Right forelimb (tissue), 1 donor: ENCODE results near the gene PLAC1.
A peak's percentile ranks its signal among the peaks of the same experiment; 100 is the strongest.

ENCODE experiments used
- DNase-seq: peaks from one replicate; pipeline ENCODE4 v3.0.0-alpha.2; 2018

Gene PLAC1

GRCh38 chrX:134572816-134573682 lies 85.2 kb downstream of the PLAC1 start:
- no peak for DNase-seq

GRCh38 chrX:134571796-134572195 lies 86.5 kb downstream of the PLAC1 start:
- no peak for DNase-seq

DNA sequence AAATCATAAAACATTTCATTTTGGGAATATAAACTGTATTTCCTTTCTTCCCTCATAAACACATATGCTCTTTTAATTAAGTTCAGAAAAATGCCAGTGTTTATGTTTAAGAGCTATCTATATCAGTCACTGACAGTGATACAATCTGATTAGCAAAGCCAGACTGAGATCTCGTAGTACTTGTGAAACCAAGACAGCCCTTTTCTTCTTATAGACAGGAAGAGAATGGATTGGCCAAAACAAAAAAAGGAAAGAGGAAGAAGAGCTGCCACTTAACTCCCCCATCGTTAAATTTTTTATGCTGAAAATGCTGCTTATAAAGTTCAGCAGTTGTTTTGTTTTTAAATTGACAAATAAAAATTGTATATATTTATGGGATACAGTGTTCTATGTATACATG lies 87.4 kb downstream of the PLAC1 start:
- DNase-seq: no peak

- DNase-seq: no peak
These were observed 87.8 kb downstream of the PLAC1 start for GRCh38 chrX:134570509-134570846.

DNA sequence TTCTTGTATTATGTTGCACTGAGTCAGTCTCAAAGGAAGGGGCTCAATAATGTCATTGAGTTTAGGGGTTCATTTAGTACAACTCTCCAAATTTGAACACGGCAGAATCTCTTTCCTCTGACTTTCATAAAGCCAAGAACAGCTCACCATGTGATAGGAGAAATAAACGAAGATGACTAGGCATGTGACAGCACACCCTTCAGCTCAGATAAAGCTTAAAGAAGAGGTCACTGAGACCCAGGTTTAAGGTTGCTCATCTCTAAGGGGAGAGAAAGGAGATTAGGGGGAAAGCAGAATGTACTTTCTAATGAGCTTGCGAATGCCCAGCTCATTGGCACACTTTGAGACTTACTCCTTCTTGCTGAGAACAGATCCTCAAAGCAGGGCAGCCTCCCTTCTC lies 89.0 kb downstream of the PLAC1 start:
- DNase-seq: no peak

DNA sequence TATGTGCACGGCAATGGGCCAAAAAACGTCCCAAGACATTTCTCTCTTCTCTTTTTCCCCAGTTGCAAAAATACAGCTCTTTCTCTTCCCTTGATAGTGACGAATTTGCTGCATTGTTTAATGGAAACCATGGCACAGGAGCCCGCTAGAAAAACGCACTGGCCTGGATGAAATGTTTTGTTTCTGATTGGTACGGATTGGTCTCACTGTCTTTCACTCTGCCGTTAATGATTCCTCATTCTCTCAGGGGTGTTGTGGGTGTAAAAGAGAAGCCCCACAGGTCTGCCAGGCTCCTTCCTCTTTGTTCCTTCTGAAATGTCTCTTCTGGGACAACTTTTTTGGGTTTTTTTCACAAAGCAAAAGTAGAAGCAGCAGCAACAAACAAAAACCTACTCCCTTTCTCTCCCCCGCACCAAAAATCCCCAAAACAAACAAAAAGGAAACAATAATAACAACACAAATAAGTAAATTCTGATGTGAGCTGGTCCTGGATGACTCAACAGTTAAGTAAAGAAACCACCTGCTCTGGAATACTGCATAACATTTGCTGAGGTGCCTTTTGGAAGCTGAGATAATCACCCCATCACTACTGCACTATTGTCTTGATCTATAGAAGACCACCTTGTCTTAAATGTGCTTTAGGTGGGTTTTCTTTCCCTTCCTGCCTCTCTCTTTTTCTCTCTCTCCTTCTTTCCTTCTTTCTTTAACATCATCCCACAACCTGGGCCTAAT lies 89.8 kb downstream of the PLAC1 start:
- DNase-seq: no peak

DNA sequence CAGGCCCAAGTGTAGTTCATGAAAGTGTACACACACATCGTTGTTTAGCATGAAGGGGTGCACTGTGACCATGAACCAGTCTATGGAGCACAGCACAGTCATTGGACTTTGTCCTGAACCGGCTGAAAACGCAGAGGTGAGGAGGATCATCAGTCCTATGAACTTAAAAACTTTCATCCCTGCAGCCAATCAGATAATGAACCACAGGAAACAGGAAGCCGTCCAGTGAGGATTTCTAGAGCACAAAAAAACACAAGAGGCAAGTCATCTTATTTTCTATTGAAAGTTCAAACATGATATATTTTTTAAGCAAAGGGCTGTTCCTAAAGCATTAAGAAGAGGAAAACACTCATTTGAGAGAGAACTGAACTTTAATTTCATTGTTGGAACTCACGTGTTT lies 91.8 kb downstream of the PLAC1 start:
- DNase-seq: no peak

DNA sequence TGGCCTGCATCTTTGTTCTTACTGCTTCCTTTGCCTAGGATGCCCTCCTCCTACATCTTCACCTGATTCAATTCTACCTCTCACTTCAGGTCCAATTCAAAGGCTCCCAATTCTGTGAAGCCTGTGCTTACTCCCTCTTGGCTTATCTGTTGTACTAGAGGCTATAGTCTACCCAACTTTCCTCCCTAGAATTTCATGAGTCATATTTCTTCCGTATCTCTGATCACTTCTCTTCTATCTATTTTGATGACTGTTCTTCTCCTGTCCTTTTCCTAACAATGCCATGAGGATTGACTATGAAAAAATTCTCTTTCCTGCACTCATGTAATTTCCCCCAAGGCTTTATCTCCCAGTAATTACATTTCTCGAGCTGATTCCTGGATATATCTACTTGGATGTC lies 96.3 kb downstream of the PLAC1 start:
- no peak for DNase-seq

- DNase-seq: no peak
These were observed 100.1 kb downstream of the PLAC1 start for GRCh38 chrX:134558133-134558532.

DNA sequence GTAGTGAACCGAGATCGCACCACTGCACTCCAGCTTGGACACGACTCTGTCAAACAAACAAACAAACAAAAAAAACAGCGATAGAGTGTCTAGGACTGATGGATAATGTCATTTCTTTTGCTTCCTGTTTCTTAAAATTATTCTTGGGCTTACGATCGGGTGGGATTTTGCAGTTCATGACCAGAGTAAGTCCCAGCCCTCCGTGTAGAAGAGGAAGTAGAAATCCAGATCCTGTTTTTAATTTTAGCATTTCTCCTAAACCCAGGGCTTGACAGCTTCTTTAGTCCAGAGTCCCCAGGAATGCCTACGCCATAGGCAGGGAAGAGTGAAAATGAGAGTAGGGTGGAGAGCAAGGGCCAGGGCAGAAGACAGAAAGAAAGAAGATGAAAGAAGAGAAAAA lies 104.0 kb downstream of the PLAC1 start:
- no peak for DNase-seq

DNA sequence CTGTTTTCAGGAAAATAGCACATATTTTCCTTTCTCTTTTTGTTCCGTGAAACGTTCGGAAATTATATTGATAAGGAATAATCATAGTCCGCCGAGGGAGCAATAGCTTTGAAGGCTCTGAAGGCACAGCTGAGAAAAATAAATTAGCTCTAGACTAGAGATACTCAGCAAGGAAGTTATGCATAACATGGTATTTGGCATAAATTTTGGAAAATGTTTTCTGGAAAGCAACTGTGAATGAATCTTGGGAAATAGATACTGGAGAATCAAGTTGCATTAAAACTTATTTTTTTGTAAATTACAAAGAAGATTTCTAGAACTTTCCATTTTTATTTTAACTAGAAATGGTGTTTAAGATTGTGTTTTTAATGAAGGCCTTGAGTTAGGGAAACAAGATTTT lies 105.9 kb downstream of the PLAC1 start:
- no peak for DNase-seq

GRCh38 chrX:134551376-134552048 lies 106.8 kb downstream of the PLAC1 start:
- DNase-seq: no peak

DNA sequence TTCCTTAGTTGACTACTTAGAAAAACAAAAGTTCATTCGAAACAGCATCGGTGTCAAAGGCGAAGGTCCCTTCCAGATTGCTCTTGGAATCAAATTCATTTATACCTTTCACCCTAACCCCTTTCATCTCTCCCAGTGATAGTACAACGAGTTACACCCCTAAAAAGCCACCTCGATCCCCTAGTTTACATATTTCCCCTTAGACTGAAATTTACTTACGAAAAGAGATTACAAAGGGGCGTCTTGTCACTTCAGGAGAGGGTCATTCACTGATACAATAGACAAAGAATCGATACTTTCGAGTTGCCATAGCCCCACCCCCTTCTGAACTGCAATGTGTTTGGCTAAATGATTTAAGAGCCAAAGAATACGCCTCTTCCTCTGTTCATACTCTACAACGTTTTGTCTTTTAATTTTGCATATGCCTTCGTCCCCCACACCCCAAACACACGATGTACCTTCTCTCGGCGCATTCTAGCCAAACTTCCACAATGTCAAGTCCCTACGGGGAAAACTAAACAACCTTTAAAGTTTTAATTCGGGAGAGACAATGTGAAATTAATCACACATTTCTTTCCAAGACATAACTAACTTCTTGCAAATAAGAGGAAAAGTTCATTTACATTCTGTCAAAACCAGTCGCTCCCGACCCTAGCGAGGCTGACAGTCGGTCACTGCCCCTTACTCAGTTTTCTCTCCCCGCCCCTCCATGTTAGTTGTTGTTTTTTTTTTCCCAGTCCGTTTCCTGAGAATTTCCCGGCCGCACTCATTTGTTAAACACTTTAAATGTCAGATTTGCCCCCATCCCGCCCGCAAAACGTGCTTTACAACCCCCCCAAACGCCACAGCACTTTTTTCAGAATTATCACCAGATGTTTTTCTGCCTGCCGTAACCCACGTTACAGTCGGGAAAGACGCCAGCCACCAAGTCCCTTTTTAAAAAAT lies 109.7 kb downstream of the PLAC1 start:
- DNase-seq: no peak

DNA sequence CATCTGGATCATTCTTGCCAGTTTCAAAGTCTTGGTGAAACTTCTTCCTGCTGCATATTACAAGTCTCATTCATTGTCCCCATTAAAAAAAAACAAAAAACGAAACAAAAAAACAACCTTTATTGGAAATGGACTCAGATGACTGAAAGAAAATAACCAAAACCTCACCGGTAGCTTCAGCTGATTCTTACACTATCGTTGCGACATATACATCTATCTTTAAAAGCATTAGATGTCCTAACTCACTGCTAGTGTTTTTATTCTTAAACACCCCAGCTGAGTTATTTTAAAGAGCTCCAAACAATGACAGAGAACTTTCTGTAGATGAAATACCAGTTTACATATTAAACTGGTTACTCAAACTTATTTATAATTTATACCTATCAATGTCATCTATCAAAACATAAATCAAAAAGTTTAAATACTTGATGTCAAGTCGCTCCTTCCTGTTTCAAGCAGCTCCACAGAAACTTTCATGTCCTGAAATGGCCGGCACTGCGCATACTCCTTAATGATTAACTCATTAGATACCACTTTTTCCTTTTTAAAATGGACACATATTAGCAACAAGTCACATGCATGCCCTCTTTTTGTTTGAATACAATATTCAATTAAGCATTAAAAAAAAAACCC lies 111.1 kb downstream of the PLAC1 start:
- no peak for DNase-seq

DNA sequence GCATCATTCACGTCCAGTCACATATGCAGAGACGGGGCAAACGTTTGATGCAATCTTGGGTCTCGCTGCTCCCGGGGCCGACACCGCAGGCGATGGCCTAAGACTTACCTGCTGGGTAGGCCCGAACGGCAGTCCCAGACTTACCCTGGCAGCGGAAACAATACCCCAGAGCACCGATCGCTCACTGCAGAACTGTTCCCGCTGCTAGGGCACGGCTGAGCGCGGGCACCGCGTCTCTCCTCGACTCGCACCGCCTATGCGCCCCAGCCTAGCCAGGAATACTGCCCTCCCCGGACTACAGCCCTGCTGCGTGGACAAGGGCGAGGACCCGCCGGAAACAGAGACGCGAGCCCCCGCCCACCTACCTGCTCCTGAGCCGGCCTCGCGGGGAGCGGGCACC lies 112.1 kb downstream of the PLAC1 start:
- no peak for DNase-seq

- no peak for DNase-seq
These were observed 112.8 kb downstream of the PLAC1 start for GRCh38 chrX:134545510-134545909.

DNA sequence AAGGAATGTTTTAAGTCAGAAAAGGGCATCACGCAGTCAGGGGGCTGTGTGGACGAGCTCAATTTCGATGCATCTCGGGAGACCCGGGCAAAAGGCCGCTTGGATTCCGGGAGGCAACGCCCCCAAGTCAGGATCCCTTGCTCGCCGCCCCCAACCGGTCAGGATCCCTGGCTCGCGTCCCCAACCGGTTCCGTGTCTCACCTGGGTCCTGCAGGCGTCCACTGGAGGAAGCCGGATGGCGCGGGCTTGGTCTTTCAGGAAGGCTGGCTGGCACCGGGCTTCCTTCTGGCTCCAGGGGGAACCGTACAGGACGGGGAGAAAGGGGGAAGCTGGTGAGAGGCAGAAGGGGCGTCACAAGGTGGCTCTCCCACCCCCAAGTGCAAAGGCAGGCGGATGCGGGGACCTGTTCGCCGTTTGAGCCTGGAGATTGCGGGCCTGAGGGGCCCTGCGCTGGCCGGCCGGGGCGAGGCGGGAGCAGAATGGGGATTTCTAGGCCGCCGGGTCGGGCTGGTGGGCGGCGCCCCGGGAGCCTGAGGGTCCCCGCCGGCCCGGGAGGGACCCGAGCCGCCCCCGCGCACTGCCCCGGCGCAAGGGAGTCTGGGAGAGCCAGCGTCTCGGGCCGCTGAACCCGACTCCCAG lies 113.6 kb downstream of the PLAC1 start:
- DNase-seq: peak; percentile 69

DNA sequence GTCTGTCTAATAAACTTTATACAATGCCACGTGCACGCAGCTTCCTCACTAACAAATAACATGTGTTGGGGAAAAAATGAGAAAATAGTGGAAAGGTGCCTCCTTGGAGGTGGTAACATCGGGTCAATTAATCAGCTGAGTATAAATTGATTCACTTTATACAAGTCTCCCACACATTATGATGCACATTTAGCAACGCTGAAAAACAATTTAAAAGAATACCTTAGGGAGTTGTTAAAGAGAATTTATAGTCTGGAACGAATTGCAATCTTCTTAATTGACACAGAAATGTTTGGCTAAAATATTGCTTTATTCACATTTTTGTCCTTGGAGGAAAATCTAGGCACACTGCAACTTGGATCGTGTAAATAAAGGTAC lies 114.1 kb downstream of the PLAC1 start:
- no peak for DNase-seq

DNA sequence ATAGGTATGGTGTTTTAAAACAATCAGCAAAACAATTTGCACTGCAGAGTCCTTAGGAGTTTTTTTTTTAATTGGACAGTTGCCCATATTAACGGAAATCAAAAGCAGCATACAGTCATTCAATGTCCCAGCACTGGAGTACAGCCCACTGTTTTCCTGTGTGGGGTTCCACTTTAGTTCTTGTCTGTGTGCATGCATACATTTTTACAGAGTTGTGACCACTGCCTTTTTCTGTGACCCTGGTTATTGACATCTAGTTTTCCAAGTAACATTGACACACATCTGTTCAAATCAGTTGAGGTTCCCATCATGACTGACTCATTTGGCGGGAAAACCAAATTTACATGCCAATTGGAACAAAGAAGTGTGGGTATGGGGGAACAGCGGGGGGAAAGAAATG lies 115.0 kb downstream of the PLAC1 start:
- DNase-seq: no peak

GRCh38 chrX:134542485-134542884 lies 115.8 kb downstream of the PLAC1 start:
- DNase-seq: peak; percentile 70

GRCh38 chrX:134541906-134542305 lies 116.4 kb downstream of the PLAC1 start:
- no peak for DNase-seq

DNA sequence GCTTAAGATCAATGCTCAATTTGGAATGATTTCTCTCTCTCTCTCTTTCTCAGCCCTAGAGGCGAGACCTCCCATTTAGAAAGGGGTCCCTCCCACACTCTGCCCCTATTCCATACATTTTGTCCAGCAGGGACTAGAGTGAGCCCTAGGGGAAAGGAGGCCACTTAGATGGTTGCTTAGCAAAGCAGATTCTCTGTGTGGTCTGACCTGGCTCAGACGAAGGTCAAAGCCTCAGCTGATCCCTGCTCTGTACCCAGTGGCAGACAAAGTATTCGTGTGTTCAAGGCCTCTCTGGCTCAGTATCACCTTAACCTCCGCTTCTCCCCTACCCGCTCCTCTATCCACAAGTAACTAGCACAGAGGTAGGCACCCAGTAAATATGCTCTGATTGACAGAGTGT lies 120.0 kb downstream of the PLAC1 start:
- no peak for DNase-seq
